Astrocyte (in vitro differentiated cells and primary cell): ENCODE data around the gene FBN3. TPM values are rescaled to one million over a fixed set of nuclear protein-coding genes. Genes with fewer than 3 reads are reported as not detected.

Experiments
- DNase-seq: peaks from one replicate; pipeline ENCODE4 v3.0.0-alpha.2; 2010; ENCODE audit warnings: low read depth
- FAIRE-seq: peaks from 2 replicates; lab custom pipeline; 2011; peaks lifted over from hg19 to GRCh38; lab: Jason Lieb, UNC
- H2AFZ ChIP-seq: 2 replicates; pipeline ENCODE4 v1.6.0; 2012; ENCODE audit warnings: low read depth, low read length, inconsistent platforms
- H3K27ac ChIP-seq: 2 replicates; pipeline ENCODE4 v1.5.1; 2011; ENCODE audit warnings: low read depth, low read length, inconsistent platforms
- H3K27me3 ChIP-seq: 2 replicates; pipeline ENCODE4 v1.6.0; 2011; ENCODE audit warnings: low read length, inconsistent platforms; ENCODE audit not compliant: insufficient read depth
- H3K36me3 ChIP-seq: 2 replicates; pipeline ENCODE4 v1.5.1; 2011; ENCODE audit warnings: low read length, inconsistent platforms; ENCODE audit not compliant: insufficient read depth
- H3K4me1 ChIP-seq: 2 replicates; pipeline ENCODE4 v1.5.1; 2011; ENCODE audit warnings: low read length, inconsistent platforms; ENCODE audit not compliant: insufficient read depth
- H3K4me2 ChIP-seq: 2 replicates; pipeline ENCODE4 v1.6.0; 2012; ENCODE audit warnings: low read length, inconsistent platforms
- H3K4me3 ChIP-seq: 2 replicates; pipeline ENCODE4 v1.5.1; 2011; ENCODE audit warnings: low read depth, mild to moderate bottlenecking, low read length, inconsistent platforms; ENCODE audit not compliant: insufficient read depth
- H3K79me2 ChIP-seq: 2 replicates; pipeline ENCODE4 v1.6.0; 2012; ENCODE audit warnings: mild to moderate bottlenecking, low read length, inconsistent platforms; ENCODE audit not compliant: insufficient read depth
- H3K9ac ChIP-seq: 2 replicates; pipeline ENCODE4 v1.6.0; 2012; ENCODE audit warnings: mild to moderate bottlenecking, low read length, inconsistent platforms
- H3K9me3 ChIP-seq: 2 replicates; pipeline ENCODE4 v1.5.1; 2012; ENCODE audit warnings: low read depth, mild to moderate bottlenecking, low read length, inconsistent platforms; ENCODE audit not compliant: insufficient read depth
- H4K20me1 ChIP-seq: 2 replicates; pipeline ENCODE4 v1.6.0; 2012; ENCODE audit warnings: low read length, inconsistent platforms; ENCODE audit not compliant: insufficient read depth
- H3K27ac Mint-ChIP-seq: one replicate; pipeline ENCODE4 v1.8.0; 2021; ENCODE audit warnings: mild to moderate bottlenecking, mixed read lengths; ENCODE audit not compliant: unreplicated experiment
- H3K27me3 Mint-ChIP-seq: one replicate; pipeline ENCODE4 v1.8.0; 2021; ENCODE audit warnings: low read depth, mixed read lengths; ENCODE audit not compliant: unreplicated experiment
- H3K36me3 Mint-ChIP-seq: one replicate; pipeline ENCODE4 v1.8.0; 2021; ENCODE audit warnings: low read depth, mixed read lengths; ENCODE audit not compliant: unreplicated experiment
- H3K4me1 Mint-ChIP-seq: one replicate; pipeline ENCODE4 v1.8.0; 2021; ENCODE audit warnings: low read depth, mixed read lengths; ENCODE audit not compliant: unreplicated experiment
- H3K4me3 Mint-ChIP-seq: one replicate; pipeline ENCODE4 v1.8.0; 2021; ENCODE audit warnings: mild to moderate bottlenecking, moderate library complexity, mixed read lengths; ENCODE audit not compliant: unreplicated experiment
- H3K9me3 Mint-ChIP-seq: one replicate; pipeline ENCODE4 v1.8.0; 2021; ENCODE audit warnings: mild to moderate bottlenecking, mixed read lengths; ENCODE audit not compliant: unreplicated experiment
- CTCF ChIP-seq: IDR thresholded peaks from 2 replicates; pipeline ENCODE4 v1.5.1; 2011; ENCODE audit warnings: low read depth, mild to moderate bottlenecking, inconsistent platforms, low read length, moderate library complexity; ENCODE audit not compliant: insufficient read depth
- EZH2 ChIP-seq: IDR thresholded peaks from 2 replicates; pipeline ENCODE4 v1.6.1; 2012; ENCODE audit warnings: mild to moderate bottlenecking, low read length, inconsistent platforms; ENCODE audit not compliant: insufficient read depth
- total RNA-seq: library from RNA; stranded (reverse); gene quantifications from 2 replicates; pipeline ENCODE4 v1.2.1, GENCODE V29; 2021

Gene FBN3
- total RNA-seq, 1 donor from 2014 or later = 1.00 TPM

- TF ChIP-seq EZH2 (no peak), CTCF (no peak)
- no peaks in the 10 kb centered on the region for H3K9me3 Mint-ChIP-seq
- DNase-seq (no peak), FAIRE-seq (no peak)
- H3K9me3 ChIP-seq = no peaks in the 10 kb centered on the region
- H4K20me1 ChIP-seq = no peaks in the 10 kb centered on the region
- H3K79me2 ChIP-seq = no peaks in the 10 kb centered on the region
- H3K4me2 ChIP-seq = no peak overlapping the region
- H2AFZ ChIP-seq = no peak overlapping the region
- H3K27me3 Mint-ChIP-seq = peaks cover 2% of the 10 kb centered on the region
- no peak overlapping the region for H3K27ac Mint-ChIP-seq
- H3K9ac ChIP-seq = no peak overlapping the region
- no peaks in the 10 kb centered on the region for H3K36me3 ChIP-seq
- H3K4me3 Mint-ChIP-seq = no peak overlapping the region
- no peak overlapping the region for H3K27ac ChIP-seq
- H3K4me1 Mint-ChIP-seq = no peaks in the 10 kb centered on the region
- H3K4me1 ChIP-seq = no peaks in the 10 kb centered on the region
- peaks cover 6% of the 10 kb centered on the region for H3K36me3 Mint-ChIP-seq
- no peaks in the 10 kb centered on the region for H3K27me3 ChIP-seq
- no peak overlapping the region for H3K4me3 ChIP-seq
Observed at GRCh38 chr19:8020681-8021080, 128.7 kb downstream of the FBN3 start.

- Mint-ChIP-seq H3K36me3 (peaks cover 9% of the 10 kb centered on the region), H3K9me3 (no peaks in the 10 kb centered on the region), H3K27me3 (peaks cover 2% of the 10 kb centered on the region), H3K4me1 (no peaks in the 10 kb centered on the region), H3K4me3 (no peak overlapping the region), H3K27ac (no peak overlapping the region)
- H3K9ac ChIP-seq = no peak overlapping the region
- no peak overlapping the region for H3K27ac ChIP-seq
- no peak overlapping the region for H3K4me3 ChIP-seq
- H3K4me2 ChIP-seq = no peak overlapping the region
- no peaks in the 10 kb centered on the region for H3K36me3 ChIP-seq
- DNase-seq = no peak
- FAIRE-seq = no peak
- no peaks in the 10 kb centered on the region for H3K79me2 ChIP-seq
- H3K4me1 ChIP-seq = no peaks in the 10 kb centered on the region
- no peaks in the 10 kb centered on the region for H3K9me3 ChIP-seq
- H2AFZ ChIP-seq = no peak overlapping the region
- TF ChIP-seq CTCF (no peak), EZH2 (no peak)
- H4K20me1 ChIP-seq = no peaks in the 10 kb centered on the region
- no peaks in the 10 kb centered on the region for H3K27me3 ChIP-seq
Observed at GRCh38 chr19:8017808-8018207, 131.6 kb downstream of the FBN3 start.

Other genes starting within 250 kb of the FBN3 start
- gene MAP2K7, start 245.7 kb downstream of the FBN3 start, total RNA-seq = 20.9 and 22.9 TPM in 2 replicates
- 2.8 and 4.6 TPM in 2 replicates for gene TGFBR3L, start 234.8 kb downstream of the FBN3 start, total RNA-seq
- 14.7 and 15.2 TPM in 2 replicates for gene SNAPC2, start 229.3 kb downstream of the FBN3 start, total RNA-seq
- 49.5 and 55.9 TPM in 2 replicates for gene CTXN1, start 223.5 kb downstream of the FBN3 start, total RNA-seq
- gene TIMM44, start 205.9 kb downstream of the FBN3 start, total RNA-seq = 60.5 and 71.1 TPM in 2 replicates
- 107 TPM in 2 replicates for gene ELAVL1, start 144.0 kb downstream of the FBN3 start, total RNA-seq
- not detected in 2 replicates for gene CCL25, start 96.8 kb downstream of the FBN3 start, total RNA-seq
- 13.3 and 15.7 TPM in 2 replicates for gene CERS4, start 59.8 kb upstream of the FBN3 start, total RNA-seq
- 35.6 and 42.2 TPM in 2 replicates for gene CD320, start 158.8 kb upstream of the FBN3 start, total RNA-seq
- 45.4 and 49.3 TPM in 2 replicates for gene NDUFA7, start 171.8 kb upstream of the FBN3 start, total RNA-seq
- gene RPS28, start 171.9 kb upstream of the FBN3 start, total RNA-seq = 1,111 and 1,198 TPM in 2 replicates
- 0.94 and 2.9 TPM in 2 replicates for gene KANK3, start 193.7 kb upstream of the FBN3 start, total RNA-seq
- 110 and 115 TPM in 2 replicates for gene ANGPTL4, start 214.6 kb upstream of the FBN3 start, total RNA-seq
- gene RAB11B, start 240.8 kb upstream of the FBN3 start, total RNA-seq = 85.2 and 89.1 TPM in 2 replicates